ENCODE data around the gene ACAD11. TPM values are rescaled to one million over a fixed set of nuclear protein-coding genes. Genes with fewer than 3 reads are reported as not detected.

The ACAD11 gene
- total and polyA plus RNA-seq, 4 donors = 52.2 to 357 (median 65.6) TPM

- 86% methylated on average over 6 of the region's 6 CpGs for WGBS
- Histone ChIP-seq H3K4me3 (ENCODE audit: low read depth in 1 of 3, low read length in 3 of 3) (no peak overlapping the region), H3K9me3 (ENCODE audit: control insufficient read depth in 4 of 4, low read length in 3 of 4) (no peaks in the 10 kb centered on the region), H3K4me1 (ENCODE audit: control insufficient read depth in 4 of 4, insufficient read depth in 4 of 4, low read length in 3 of 4) (peaks cover 0 to 7% (median 2%) of the 10 kb centered on the region in 4 donors), H3K27ac (ENCODE audit: low read depth in 1 of 2, low read length in 2 of 2) (no peak overlapping the region), H3K9ac (ENCODE audit: low read depth in 1 of 2, low read length in 2 of 2) (no peak overlapping the region), H3K27me3 (ENCODE audit: control insufficient read depth in 4 of 4, insufficient read depth in 4 of 4, low read length in 3 of 4) (no peaks in the 10 kb centered on the region), H3K36me3 (ENCODE audit: control insufficient read depth in 4 of 4, insufficient read depth in 3 of 4, low read depth in 1 of 4, low read length in 3 of 4) (peaks cover 3 to 15% (median 12%) of the 10 kb centered on the region in 4 donors)
- TF ChIP-seq, protein P1, sequence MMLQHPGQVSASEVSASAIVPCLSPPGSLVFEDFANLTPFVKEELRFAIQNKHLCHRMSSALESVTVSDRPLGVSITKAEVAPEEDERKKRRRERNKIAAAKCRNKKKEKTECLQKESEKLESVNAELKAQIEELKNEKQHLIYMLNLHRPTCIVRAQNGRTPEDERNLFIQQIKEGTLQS (IDR thresholded peaks at IDR 0.05) = no peak
- TF ChIP-seq RAD21 (IDR thresholded peaks at IDR 0.05) (no peak), GABPA (IDR thresholded peaks at IDR 0.05 in 1 of 2, conservative IDR thresholded peaks at IDR 0.05 in 1 of 2) (no peak), JUND (IDR thresholded peaks at IDR 0.05) (no peak), NR2F2 (IDR thresholded peaks at IDR 0.05) (no peak), SP1 (IDR thresholded peaks at IDR 0.05) (no peak), HNF4A (conservative IDR thresholded peaks at IDR 0.05) (no peak), EGR1 (IDR thresholded peaks at IDR 0.05; ENCODE audit: low read depth in 2 of 2) (no peak), FOXA1 (IDR thresholded peaks at IDR 0.05) (no peak)
- TF ChIP-seq, protein P2, sequence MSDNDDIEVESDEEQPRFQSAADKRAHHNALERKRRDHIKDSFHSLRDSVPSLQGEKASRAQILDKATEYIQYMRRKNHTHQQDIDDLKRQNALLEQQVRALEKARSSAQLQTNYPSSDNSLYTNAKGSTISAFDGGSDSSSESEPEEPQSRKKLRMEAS (IDR thresholded peaks at IDR 0.05) = no peak
- TF ChIP-seq, protein P3, sequence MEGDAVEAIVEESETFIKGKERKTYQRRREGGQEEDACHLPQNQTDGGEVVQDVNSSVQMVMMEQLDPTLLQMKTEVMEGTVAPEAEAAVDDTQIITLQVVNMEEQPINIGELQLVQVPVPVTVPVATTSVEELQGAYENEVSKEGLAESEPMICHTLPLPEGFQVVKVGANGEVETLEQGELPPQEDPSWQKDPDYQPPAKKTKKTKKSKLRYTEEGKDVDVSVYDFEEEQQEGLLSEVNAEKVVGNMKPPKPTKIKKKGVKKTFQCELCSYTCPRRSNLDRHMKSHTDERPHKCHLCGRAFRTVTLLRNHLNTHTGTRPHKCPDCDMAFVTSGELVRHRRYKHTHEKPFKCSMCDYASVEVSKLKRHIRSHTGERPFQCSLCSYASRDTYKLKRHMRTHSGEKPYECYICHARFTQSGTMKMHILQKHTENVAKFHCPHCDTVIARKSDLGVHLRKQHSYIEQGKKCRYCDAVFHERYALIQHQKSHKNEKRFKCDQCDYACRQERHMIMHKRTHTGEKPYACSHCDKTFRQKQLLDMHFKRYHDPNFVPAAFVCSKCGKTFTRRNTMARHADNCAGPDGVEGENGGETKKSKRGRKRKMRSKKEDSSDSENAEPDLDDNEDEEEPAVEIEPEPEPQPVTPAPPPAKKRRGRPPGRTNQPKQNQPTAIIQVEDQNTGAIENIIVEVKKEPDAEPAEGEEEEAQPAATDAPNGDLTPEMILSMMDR (IDR thresholded peaks at IDR 0.05; ENCODE audit: low read depth, low read length, missing input control) = no peak
- TF ChIP-seq, protein P4, sequence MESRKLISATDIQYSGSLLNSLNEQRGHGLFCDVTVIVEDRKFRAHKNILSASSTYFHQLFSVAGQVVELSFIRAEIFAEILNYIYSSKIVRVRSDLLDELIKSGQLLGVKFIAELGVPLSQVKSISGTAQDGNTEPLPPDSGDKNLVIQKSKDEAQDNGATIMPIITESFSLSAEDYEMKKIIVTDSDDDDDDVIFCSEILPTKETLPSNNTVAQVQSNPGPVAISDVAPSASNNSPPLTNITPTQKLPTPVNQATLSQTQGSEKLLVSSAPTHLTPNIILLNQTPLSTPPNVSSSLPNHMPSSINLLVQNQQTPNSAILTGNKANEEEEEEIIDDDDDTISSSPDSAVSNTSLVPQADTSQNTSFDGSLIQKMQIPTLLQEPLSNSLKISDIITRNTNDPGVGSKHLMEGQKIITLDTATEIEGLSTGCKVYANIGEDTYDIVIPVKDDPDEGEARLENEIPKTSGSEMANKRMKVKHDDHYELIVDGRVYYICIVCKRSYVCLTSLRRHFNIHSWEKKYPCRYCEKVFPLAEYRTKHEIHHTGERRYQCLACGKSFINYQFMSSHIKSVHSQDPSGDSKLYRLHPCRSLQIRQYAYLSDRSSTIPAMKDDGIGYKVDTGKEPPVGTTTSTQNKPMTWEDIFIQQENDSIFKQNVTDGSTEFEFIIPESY (IDR thresholded peaks at IDR 0.05) = no peak
- no peak for DNase-seq (ENCODE audit: low spot score)
Measured at GRCh38 chr3:132553826-132554225, 105.8 kb downstream of the ACAD11 start.

GRCh38 chr3:132550579-132551305 lies 108.9 kb downstream of the ACAD11 start:
- Histone ChIP-seq H3K9me3 (ENCODE audit: control insufficient read depth in 4 of 4, low read length in 3 of 4) (no peaks in the 10 kb centered on the region), H3K4me3 (ENCODE audit: low read depth in 1 of 3, low read length in 3 of 3) (no peak overlapping the region), H3K27ac (ENCODE audit: low read depth in 1 of 2, low read length in 2 of 2) (no peak overlapping the region), H3K36me3 (ENCODE audit: control insufficient read depth in 4 of 4, insufficient read depth in 3 of 4, low read depth in 1 of 4, low read length in 3 of 4) (peaks cover 0 to 3% (median under 1%) of the 10 kb centered on the region in 4 donors), H3K4me1 (ENCODE audit: control insufficient read depth in 4 of 4, insufficient read depth in 4 of 4, low read length in 3 of 4) (peaks cover 0 to 4% (median 2%) of the 10 kb centered on the region in 4 donors), H3K9ac (ENCODE audit: low read depth in 1 of 2, low read length in 2 of 2) (no peak overlapping the region), H3K27me3 (ENCODE audit: control insufficient read depth in 4 of 4, insufficient read depth in 4 of 4, low read length in 3 of 4) (no peaks in the 10 kb centered on the region)
- WGBS = 69% methylated on average over 3 of the region's 3 CpGs
- TF ChIP-seq, protein P2 (IDR thresholded peaks at IDR 0.05) = no peak
- no peak for TF ChIP-seq YY1 (IDR thresholded peaks at IDR 0.05)
- TF ChIP-seq, protein P4 (IDR thresholded peaks at IDR 0.05) = no peak
- TF ChIP-seq, protein P3 (IDR thresholded peaks at IDR 0.05; ENCODE audit: low read depth, low read length, missing input control) = no peak
- TF ChIP-seq, protein P1 (IDR thresholded peaks at IDR 0.05) = no peak
- TF ChIP-seq TAF1 (conservative IDR thresholded peaks at IDR 0.05) = peak; percentile 22
- no peak for TF ChIP-seq JUND (IDR thresholded peaks at IDR 0.05)
- no peak for DNase-seq (ENCODE audit: low spot score)

Measured in liver (tissue), 9 donors.